SK-N-MC (cell line): Measurements from ENCODE around the gene AVL9.
"Not testable (repeated sequence)": the region's sequence is repeated elsewhere in the genome, so short reads cannot be mapped to it uniquely, and the experiment has no call there.

Source experiments
- DNase-seq: peaks from one replicate; pipeline ENCODE4 v3.0.0-alpha.2; 2011; ENCODE audit warnings: low read depth, low spot score
- H3K27ac ChIP-seq: fragments of 200-600 bp; sonication (generic); 2 replicates; pipeline ENCODE4 v1.5.1; 2016; ENCODE audit warnings: mixed run types
- H3K36me3 ChIP-seq: fragments of 200-600 bp; sonication (generic); 2 replicates; pipeline ENCODE4 v1.6.1; 2017; ENCODE audit warnings: antibody characterized with exemption, low read length, mixed read lengths; ENCODE audit not compliant: insufficient read depth
- H3K4me3 ChIP-seq: fragments of 200-600 bp; sonication (generic); 2 replicates; pipeline ENCODE4 v1.5.1; 2016
- H3K9ac ChIP-seq: fragments of 200-600 bp; sonication (generic); 2 replicates; pipeline ENCODE4 v1.8.0; 2017; ENCODE audit warnings: mixed run types, mixed read lengths; ENCODE audit not compliant: insufficient read length
- H3K9me3 ChIP-seq: fragments of 200-600 bp; sonication (generic); 2 replicates; pipeline ENCODE4 v1.6.1; 2017; ENCODE audit warnings: low read depth, mild to moderate bottlenecking, antibody characterized with exemption, low read length, moderate library complexity, mixed read lengths
- EZH2 ChIP-seq: fragments of 200-600 bp; sonication (generic); IDR thresholded peaks from one replicate; pipeline ENCODE4 v1.6.1; 2017; ENCODE audit warnings: antibody characterized with exemption
- FOXP2 ChIP-seq: optimal IDR thresholded peaks from 2 replicates; pipeline ENCODE3; 2011; ENCODE audit warnings: mild to moderate bottlenecking, moderate library complexity; ENCODE audit not compliant: insufficient read depth; ENCODE audit errors: extremely low read length, control extremely low read depth
- POLR2AphosphoS5 ChIP-seq: IDR thresholded peaks from 2 replicates; pipeline ENCODE4 v1.6.1; 2012; ENCODE audit warnings: mild to moderate bottlenecking, low read depth, low read length, borderline replicate concordance

Gene AVL9

GRCh38 chr7:32631021-32631420 lies 135.7 kb downstream of the AVL9 start:
- H3K9me3 ChIP-seq: no peaks in the 10 kb centered on the region
- no peak overlapping the region for H3K4me3 ChIP-seq
- TF ChIP-seq EZH2: no peak
- no peak for TF ChIP-seq POLR2AphosphoS5
- TF ChIP-seq FOXP2: no peak
- H3K36me3 ChIP-seq: no peaks in the 10 kb centered on the region
- no peak overlapping the region for H3K27ac ChIP-seq
- no peak overlapping the region for H3K9ac ChIP-seq
- no peak for DNase-seq

GRCh38 chr7:32631590-32632497 lies 136.6 kb downstream of the AVL9 start:
- H3K36me3 ChIP-seq, H3K9ac ChIP-seq, H3K4me3 ChIP-seq, DNase-seq, H3K27ac ChIP-seq, H3K9me3 ChIP-seq: not testable (repeated sequence)

GRCh38 chr7:32633446-32633845 lies 138.2 kb downstream of the AVL9 start:
- not testable (repeated sequence) for DNase-seq, H3K36me3 ChIP-seq, H3K9me3 ChIP-seq, H3K27ac ChIP-seq, H3K4me3 ChIP-seq, H3K9ac ChIP-seq

GRCh38 chr7:32634798-32635393 lies 139.6 kb downstream of the AVL9 start:
- not testable (repeated sequence) for DNase-seq, H3K9ac ChIP-seq, H3K36me3 ChIP-seq, H3K27ac ChIP-seq, H3K9me3 ChIP-seq, H3K4me3 ChIP-seq

GRCh38 chr7:32636725-32637462 lies 141.6 kb downstream of the AVL9 start:
- H3K4me3 ChIP-seq, DNase-seq, H3K27ac ChIP-seq, H3K9ac ChIP-seq, H3K9me3 ChIP-seq, H3K36me3 ChIP-seq: not testable (repeated sequence)

GRCh38 chr7:32637611-32638010 lies 142.3 kb downstream of the AVL9 start:
- H3K9me3 ChIP-seq, H3K9ac ChIP-seq, H3K27ac ChIP-seq, H3K4me3 ChIP-seq, DNase-seq, H3K36me3 ChIP-seq: not testable (repeated sequence)
